Stomach (tissue), 4 donors: ENCODE data around the gene BACE1.

Experiments used
- POLR2A ChIP-seq, 4 donors: fragments of 450-650 bp; IDR thresholded peaks; one replicate each; pipeline ENCODE4 v1.6.1; 2016; ENCODE audit warnings: antibody characterized with exemption in 4 of 4, control low read depth in 2 of 4, mild to moderate bottlenecking in 1 of 4, moderate library complexity in 1 of 4
- TF ChIP-seq, protein P1 (sequence below), 7 experiments: fragments of 450-650 bp in 4 of 7; fragments of 200-600 bp in 3 of 7; sonication (generic) in 3 of 7; IDR thresholded peaks; one replicate each; pipeline ENCODE4 v1.5.1; 2016 to 2019; ENCODE audit warnings: antibody characterized with exemption in 7 of 7, control low read depth in 2 of 7, mild to moderate bottlenecking in 1 of 7

DNA sequence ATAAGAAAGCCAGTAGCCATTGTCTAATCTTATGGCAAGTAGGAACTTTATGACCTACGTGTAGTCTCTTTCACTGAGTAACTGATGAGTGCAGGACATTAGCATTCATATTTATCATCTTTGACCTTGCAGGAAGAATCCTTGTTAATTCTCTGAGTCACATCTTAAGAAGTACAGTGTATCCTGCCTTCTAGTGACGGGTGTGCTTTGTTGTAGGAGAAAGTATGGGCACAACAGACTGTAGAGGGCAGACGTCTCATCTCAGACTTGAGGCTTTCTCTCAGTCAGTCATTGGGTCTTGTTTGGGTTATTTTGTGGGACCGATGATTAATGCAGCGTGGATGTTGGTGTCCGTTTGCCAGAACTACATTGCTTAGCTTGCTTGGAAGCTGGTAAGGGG lies 76.8 kb downstream of the BACE1 start:
- TF ChIP-seq, protein P1, sequence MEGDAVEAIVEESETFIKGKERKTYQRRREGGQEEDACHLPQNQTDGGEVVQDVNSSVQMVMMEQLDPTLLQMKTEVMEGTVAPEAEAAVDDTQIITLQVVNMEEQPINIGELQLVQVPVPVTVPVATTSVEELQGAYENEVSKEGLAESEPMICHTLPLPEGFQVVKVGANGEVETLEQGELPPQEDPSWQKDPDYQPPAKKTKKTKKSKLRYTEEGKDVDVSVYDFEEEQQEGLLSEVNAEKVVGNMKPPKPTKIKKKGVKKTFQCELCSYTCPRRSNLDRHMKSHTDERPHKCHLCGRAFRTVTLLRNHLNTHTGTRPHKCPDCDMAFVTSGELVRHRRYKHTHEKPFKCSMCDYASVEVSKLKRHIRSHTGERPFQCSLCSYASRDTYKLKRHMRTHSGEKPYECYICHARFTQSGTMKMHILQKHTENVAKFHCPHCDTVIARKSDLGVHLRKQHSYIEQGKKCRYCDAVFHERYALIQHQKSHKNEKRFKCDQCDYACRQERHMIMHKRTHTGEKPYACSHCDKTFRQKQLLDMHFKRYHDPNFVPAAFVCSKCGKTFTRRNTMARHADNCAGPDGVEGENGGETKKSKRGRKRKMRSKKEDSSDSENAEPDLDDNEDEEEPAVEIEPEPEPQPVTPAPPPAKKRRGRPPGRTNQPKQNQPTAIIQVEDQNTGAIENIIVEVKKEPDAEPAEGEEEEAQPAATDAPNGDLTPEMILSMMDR (IDR thresholded peaks at IDR 0.05): no peak
- no peak for TF ChIP-seq POLR2A (IDR thresholded peaks at IDR 0.05)
